GM18951 (cell line): ENCODE results near the gene MACROD1.

ENCODE experiments used
- POLR2A ChIP-seq: IDR thresholded peaks from 4 replicates; pipeline ENCODE4 v1.6.1; 2011; ENCODE audit warnings: mild to moderate bottlenecking; ENCODE audit not compliant: insufficient read length, insufficient read depth; ENCODE audit errors: extremely low read depth
- in situ Hi-C: fragments of 300-500 bp; cut with MboI; formaldehyde crosslinking; loops from one replicate; pipeline ENCODE4 v1.12.0; 2022; ENCODE audit warnings: low sequenced_read_pairs, mixed read lengths, inconsistent platforms; ENCODE audit not compliant: unreplicated experiment

Gene MACROD1

GRCh38 chr11:64100782-64101353 is 65.0 kb downstream of the MACROD1 start:
- no peak for TF ChIP-seq POLR2A
- in situ Hi-C loops, result no loop called here

GRCh38 chr11:64100360-64100759 is 65.6 kb downstream of the MACROD1 start:
- in situ Hi-C loops, result no loop called here
- TF ChIP-seq POLR2A, result no peak

GRCh38 chr11:64099436-64099835 is 66.5 kb downstream of the MACROD1 start:
- in situ Hi-C loops, result no loop called here
- TF ChIP-seq POLR2A, result no peak

DNA sequence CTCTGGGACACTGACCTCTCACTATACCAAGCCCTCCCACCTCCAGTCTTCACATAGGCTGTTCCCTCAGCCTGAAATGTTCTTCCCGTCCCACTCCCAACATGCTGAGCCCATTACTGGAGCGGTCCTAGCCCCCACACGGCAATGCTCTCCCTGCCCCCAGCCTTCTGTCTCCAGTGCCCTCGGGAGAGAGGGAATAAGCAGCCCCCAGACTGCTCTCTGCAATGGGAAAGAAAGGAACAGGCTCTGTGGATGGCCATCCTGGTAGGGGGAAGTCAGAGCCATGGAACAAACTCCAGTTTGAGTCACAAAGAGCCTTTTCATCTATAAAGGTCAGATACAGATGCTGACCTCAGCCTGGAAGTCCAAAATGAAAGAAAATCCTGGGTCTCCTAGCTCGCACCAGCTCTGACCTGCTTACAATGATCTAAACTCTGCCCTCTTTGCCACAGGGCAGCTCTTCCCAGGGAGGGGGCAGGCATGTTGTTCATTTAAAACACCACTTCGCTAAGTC is 67.5 kb downstream of the MACROD1 start:
- in situ Hi-C loops, result no loop called here
- no peak for TF ChIP-seq POLR2A

- no peak for TF ChIP-seq POLR2A
- in situ Hi-C loops, result no loop called here
These were observed 68.2 kb downstream of the MACROD1 start for GRCh38 chr11:64097468-64098317.

DNA sequence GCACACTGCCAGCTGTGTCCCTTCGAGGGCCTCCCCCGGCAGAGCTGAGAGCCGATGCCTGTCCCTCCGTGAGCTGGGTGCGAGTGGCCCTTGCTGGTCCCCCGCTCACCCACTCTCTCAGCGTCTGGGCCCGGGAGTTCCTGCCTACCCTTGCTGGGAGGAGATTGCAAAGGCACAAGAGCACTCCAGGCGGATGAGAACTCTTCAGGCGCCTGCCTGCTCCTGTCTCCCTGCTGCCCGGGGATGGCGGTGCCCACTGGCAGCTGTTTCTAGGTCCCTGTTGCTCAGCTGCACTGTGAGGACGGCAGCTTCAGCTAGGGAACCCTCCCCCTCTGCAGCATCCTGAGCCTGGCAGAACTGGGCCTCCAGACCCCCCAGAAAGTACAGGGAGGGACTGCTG is 69.1 kb downstream of the MACROD1 start:
- in situ Hi-C loops, result no loop called here
- no peak for TF ChIP-seq POLR2A

GRCh38 chr11:64095949-64096348 is 70.0 kb downstream of the MACROD1 start:
- TF ChIP-seq POLR2A, result no peak
- in situ Hi-C loops, result no loop called here

DNA sequence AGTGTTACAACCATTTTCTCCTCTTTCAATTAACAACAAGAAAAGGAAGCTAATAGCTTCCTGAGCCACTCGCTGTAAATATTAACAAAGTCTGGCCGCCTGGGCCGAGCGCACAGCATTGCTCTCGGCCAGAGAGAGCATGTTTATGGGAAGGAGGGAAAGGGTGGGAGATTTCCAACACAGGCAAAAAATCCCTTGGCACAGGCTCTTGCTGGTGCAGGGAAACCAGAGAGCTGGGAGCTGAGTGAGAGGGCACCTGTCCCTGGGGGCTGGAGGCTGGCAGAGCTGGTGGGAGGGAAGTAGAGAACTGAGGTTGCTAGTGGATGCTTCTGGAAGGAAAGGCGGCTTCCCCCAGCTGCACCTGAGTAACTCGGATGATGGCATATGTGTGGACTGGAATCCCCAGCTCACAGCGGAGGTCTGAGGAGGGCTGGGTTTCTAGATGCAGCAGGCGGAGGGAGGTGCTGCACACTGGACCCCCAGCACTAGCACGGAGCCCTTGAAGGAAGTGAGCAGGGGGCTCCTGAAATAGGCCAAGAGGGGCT is 70.6 kb downstream of the MACROD1 start:
- no peak for TF ChIP-seq POLR2A
- in situ Hi-C loops, result no loop called here

DNA sequence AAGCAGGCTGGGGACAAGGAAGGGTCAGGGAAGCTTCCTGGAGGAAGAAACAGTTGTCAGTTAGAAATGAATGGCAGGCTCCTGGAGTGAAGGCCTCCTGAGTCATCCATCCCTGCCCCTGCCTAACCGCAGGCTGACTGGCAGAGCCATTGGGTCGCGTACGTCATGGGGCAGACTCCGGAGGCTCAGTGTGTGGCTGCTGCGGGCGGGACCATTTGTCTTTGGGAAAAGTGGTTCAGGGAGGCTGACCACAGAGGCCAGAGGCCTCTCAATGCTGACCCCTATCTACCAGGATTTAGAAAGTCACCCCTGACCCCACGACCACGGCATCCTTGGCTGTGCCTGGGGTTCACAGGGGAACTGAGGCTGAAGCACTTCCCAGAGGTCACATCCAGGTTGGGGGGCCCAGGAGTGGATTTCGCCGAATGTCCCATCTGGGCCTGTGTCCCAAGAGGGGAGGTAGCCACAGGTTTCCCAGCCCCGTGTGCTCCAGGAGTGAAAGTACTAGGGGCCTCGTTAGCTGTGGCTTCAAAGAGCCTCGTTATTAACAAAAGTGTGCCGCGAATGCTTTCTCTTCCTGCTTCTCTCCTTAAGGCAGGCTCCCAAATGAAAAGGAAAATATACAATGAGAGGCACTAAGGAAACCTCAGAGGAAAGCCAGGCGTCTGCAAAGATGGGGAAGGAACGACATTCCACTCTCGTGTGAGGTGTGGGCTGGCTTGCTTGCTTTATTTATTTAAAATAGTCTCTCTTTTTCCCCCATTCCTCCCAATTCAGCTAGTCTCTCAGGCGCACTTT is 71.3 kb downstream of the MACROD1 start:
- no peak for TF ChIP-seq POLR2A
- in situ Hi-C loops, result no loop called here

GRCh38 chr11:64093233-64094039 is 72.5 kb downstream of the MACROD1 start:
- TF ChIP-seq POLR2A, result no peak
- in situ Hi-C loops, result no loop called here

DNA sequence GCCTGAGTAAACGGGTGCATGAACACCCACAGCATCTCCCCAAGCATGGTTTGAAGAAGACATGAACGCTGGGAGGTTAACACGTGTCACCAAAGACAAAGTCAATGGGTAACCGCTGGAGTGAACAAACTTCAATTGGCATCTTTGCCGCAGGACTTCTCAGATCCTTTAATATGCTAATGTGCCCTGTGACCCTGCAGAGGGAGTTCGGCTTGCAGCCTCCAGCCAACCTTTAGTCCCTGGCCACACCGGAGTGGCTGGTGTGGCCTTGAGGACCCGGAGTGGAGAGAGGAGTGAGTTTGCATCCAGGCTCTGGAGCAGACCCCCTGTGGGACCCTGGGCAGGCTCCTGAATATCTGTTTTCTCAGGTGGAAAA is 73.2 kb downstream of the MACROD1 start:
- in situ Hi-C loops, result no loop called here

GRCh38 chr11:64092111-64092760 is 73.7 kb downstream of the MACROD1 start:
- in situ Hi-C loops, result no loop called here
- TF ChIP-seq POLR2A, result no peak

More for the DNA sequence above, 73.2 kb downstream of the MACROD1 start:
- TF ChIP-seq POLR2A, result no peak
